ENCODE measurements around the gene OR2V1.

- TF ChIP-seq POLR2A (IDR thresholded peaks at IDR 0.05), result no peak
- TF ChIP-seq CTCF (IDR thresholded peaks at IDR 0.05 in 8 of 11, conservative IDR thresholded peaks at IDR 0.05 in 3 of 11), result peak in 5 of 11 experiments; percentile 12 to 77 (median 58)
- no peak for TF ChIP-seq POLR2AphosphoS5 (IDR thresholded peaks at IDR 0.05)
Observed at GRCh38 chr5:181173027-181173419, 42.1 kb upstream of the OR2V1 start.
